A673 (cell line): ENCODE data around the gene TRIM56. TPM values are rescaled to one million over a fixed set of nuclear protein-coding genes. Genes with fewer than 3 reads are reported as not detected.
A peak's percentile ranks its signal among the peaks of the same experiment; 100 is the strongest.

Experiments
- BruUV-seq: library from RNA; stranded (reverse); fragments of 400-500 nt; replicated peaks from 2 replicates; lab custom pipeline; 2021; lab: Mats Ljungman, UMichigan
- CTCF ChIA-PET: fragments of 300-600 bp; sonication (Branson Sonifier 250); formaldehyde crosslinking; loops from one replicate; lab custom pipeline; 2022; ENCODE audit warnings: antibody characterized with exemption; lab: Charles Lee
- POLR2A ChIA-PET: fragments of 300-600 bp; sonication (Branson Sonifier 250); formaldehyde crosslinking; loops from one replicate; lab custom pipeline; 2022; ENCODE audit warnings: antibody characterized with exemption; ENCODE audit not compliant: low non-redundant PET; lab: Charles Lee
- DNase-seq: peaks from one replicate; pipeline ENCODE4 v3.0.0-alpha.2; 2015; ENCODE audit warnings: low spot score
- H3K27ac ChIP-seq: fragments of 200-600 bp; sonication (generic); 2 replicates; pipeline ENCODE4 v1.5.1; 2016; ENCODE audit warnings: mixed run types, low read depth, mild to moderate bottlenecking, mixed read lengths, antibody characterized with exemption, low read length; ENCODE audit not compliant: poor library complexity, severe bottlenecking
- H3K27me3 ChIP-seq: fragments of 200-600 bp; sonication (generic); replicated peaks from 2 replicates; pipeline ENCODE4 v1.6.1; 2017; ENCODE audit warnings: mixed run types, low read depth, mild to moderate bottlenecking, mixed read lengths, antibody characterized with exemption, low read length; ENCODE audit not compliant: insufficient read depth, poor library complexity
- H3K36me3 ChIP-seq: fragments of 200-600 bp; sonication (generic); 2 replicates; pipeline ENCODE4 v1.6.1; 2016; ENCODE audit warnings: mixed run types, mild to moderate bottlenecking, mixed read lengths, antibody characterized with exemption, low read length; ENCODE audit not compliant: insufficient read depth, poor library complexity, severe bottlenecking
- H3K4me1 ChIP-seq: fragments of 200-600 bp; sonication (generic); 2 replicates; pipeline ENCODE4 v1.6.1; 2017; ENCODE audit warnings: mixed run types, mild to moderate bottlenecking, mixed read lengths, antibody characterized with exemption, low read length; ENCODE audit not compliant: insufficient read depth, poor library complexity, severe bottlenecking
- H3K4me3 ChIP-seq: fragments of 200-600 bp; sonication (generic); 2 replicates; pipeline ENCODE4 v1.5.1; 2016; ENCODE audit warnings: low read depth, mixed run types, mild to moderate bottlenecking, mixed read lengths, low read length; ENCODE audit not compliant: poor library complexity, severe bottlenecking
- H3K9me3 ChIP-seq: fragments of 200-600 bp; sonication (generic); 2 replicates; pipeline ENCODE4 v1.6.1; 2016; ENCODE audit warnings: mixed run types, low read depth, mild to moderate bottlenecking, mixed read lengths, antibody characterized with exemption, low read length; ENCODE audit not compliant: poor library complexity, severe bottlenecking
- EZH2 ChIP-seq: fragments of 200-600 bp; sonication (generic); IDR thresholded peaks from 2 replicates; pipeline ENCODE4 v1.6.1; 2017; ENCODE audit warnings: borderline replicate concordance, low read depth, mild to moderate bottlenecking, mixed read lengths, antibody characterized with exemption, low read length; ENCODE audit not compliant: poor library complexity, severe bottlenecking
- intact Hi-C: fragments of 100-400 bp; cut with micrococcal nuclease; formaldehyde crosslinking; loops from one replicate; pipeline ENCODE4 v1.10.0; 2022; ENCODE audit not compliant: unreplicated experiment
- total RNA-seq: library from RNA; stranded (reverse); gene quantifications from 2 replicates; pipeline ENCODE4 v1.2.3, GENCODE V29; 2021
- TF ChIP-seq, protein P1 (sequence below): fragments of 300-800, 200-600 bp; sonication (generic); conservative IDR thresholded peaks from 2 replicates; pipeline ENCODE4 v1.5.1; 2017; ENCODE audit warnings: low read depth, mild to moderate bottlenecking, antibody characterized with exemption, low read length, moderate library complexity, mixed read lengths

Gene TRIM56
- total RNA-seq, 1 experiment from 2014 or later, result 32.3 TPM

DNA sequence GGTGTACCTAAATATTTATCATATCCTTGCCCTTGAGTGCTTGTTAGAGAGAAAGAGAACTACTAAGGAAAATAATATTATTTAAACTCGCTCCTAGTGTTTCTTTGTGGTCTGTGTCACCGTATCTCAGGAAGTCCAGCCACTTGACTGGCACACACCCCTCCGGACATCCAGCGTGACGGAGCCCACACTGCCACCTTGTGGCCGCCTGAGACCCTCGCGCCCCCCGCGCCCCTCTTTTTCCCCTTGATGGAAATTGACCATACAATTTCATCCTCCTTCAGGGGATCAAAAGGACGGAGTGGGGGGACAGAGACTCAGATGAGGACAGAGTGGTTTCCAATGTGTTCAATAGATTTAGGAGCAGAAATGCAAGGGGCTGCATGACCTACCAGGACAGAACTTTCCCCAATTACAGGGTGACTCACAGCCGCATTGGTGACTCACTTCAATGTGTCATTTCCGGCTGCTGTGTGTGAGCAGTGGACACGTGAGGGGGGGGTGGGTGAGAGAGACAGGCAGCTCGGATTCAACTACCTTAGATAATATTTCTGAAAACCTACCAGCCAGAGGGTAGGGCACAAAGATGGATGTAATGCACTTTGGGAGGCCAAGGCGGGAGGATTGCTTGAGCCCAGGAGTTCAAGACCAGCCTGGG is 53.1 kb downstream of the TRIM56 start:
- DNase-seq, result peak; percentile 97
- Histone ChIP-seq H3K27me3 (no peaks in the 10 kb centered on the region), H3K4me1 (peaks cover 43% of the 10 kb centered on the region), H3K27ac (peak overlapping the region; percentile 70), H3K4me3 (peak overlapping the region; percentile 20), H3K9me3 (no peaks in the 10 kb centered on the region), H3K36me3 (no peaks in the 10 kb centered on the region)
- no TSS peak for BruUV-seq
- intact Hi-C loops, result loop anchor here (10.0 kb wide), 1 partner anchor 54 kb away; the partner anchor contains the start of gene TRIM56
- CTCF ChIA-PET, result interaction anchor here (1.0 kb wide), 1 partner anchor 53 kb away, joined by 3 read pairs; the partner anchor contains the start of gene TRIM56
- TF ChIP-seq, protein P1, sequence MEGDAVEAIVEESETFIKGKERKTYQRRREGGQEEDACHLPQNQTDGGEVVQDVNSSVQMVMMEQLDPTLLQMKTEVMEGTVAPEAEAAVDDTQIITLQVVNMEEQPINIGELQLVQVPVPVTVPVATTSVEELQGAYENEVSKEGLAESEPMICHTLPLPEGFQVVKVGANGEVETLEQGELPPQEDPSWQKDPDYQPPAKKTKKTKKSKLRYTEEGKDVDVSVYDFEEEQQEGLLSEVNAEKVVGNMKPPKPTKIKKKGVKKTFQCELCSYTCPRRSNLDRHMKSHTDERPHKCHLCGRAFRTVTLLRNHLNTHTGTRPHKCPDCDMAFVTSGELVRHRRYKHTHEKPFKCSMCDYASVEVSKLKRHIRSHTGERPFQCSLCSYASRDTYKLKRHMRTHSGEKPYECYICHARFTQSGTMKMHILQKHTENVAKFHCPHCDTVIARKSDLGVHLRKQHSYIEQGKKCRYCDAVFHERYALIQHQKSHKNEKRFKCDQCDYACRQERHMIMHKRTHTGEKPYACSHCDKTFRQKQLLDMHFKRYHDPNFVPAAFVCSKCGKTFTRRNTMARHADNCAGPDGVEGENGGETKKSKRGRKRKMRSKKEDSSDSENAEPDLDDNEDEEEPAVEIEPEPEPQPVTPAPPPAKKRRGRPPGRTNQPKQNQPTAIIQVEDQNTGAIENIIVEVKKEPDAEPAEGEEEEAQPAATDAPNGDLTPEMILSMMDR, result peak; percentile 93
- no peak for TF ChIP-seq EZH2
- POLR2A ChIA-PET, result interaction anchor here (0.6 kb wide), 1 partner anchor 17 kb away, joined by 6 read pairs; no protein-coding TSS in a partner anchor

DNA sequence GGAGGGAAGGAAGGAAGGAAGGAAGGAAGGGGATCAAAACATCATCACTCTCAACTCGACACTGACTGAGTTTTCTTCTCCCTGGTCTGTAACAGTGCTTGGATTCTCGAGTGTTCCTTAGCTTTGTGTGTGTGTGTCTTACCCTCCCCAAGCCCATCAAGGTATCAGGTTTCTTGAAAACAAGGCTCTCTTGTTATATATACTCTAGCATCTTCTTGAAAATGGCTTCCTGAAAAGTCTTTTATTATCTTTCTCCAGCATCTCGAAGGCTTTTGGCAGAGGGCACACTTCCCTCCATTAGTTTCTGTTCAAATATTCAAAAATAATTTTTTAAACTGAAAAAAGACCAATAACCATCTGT is 55.0 kb downstream of the TRIM56 start:
- DNase-seq, result no peak
- no peaks in the 10 kb centered on the region for H3K27me3 ChIP-seq

GRCh38 chr7:101140746-101141382 is 55.6 kb downstream of the TRIM56 start:
- H3K9me3 ChIP-seq, result no peaks in the 10 kb centered on the region
- BruUV-seq, result no TSS peak
- ChIA-PET CTCF (no interaction called here), POLR2A (interaction anchor here (0.6 kb wide), 1 partner anchor 50 kb away, joined by 8 read pairs; no protein-coding TSS in a partner anchor)
- no peaks in the 10 kb centered on the region for H3K27me3 ChIP-seq
- TF ChIP-seq, protein P1, result no peak
- no peak for TF ChIP-seq EZH2
- H3K4me3 ChIP-seq, result no peak overlapping the region
- H3K4me1 ChIP-seq, result peaks cover 21% of the 10 kb centered on the region
- H3K27ac ChIP-seq, result no peak overlapping the region
- intact Hi-C loops, result no loop called here
- H3K36me3 ChIP-seq, result no peaks in the 10 kb centered on the region
- no peak for DNase-seq

More for the DNA sequence above, 55.0 kb downstream of the TRIM56 start:
- CTCF ChIA-PET, result no interaction called here
- Histone ChIP-seq H3K4me1 (peaks cover 23% of the 10 kb centered on the region), H3K36me3 (no peaks in the 10 kb centered on the region), H3K4me3 (no peak overlapping the region), H3K9me3 (no peaks in the 10 kb centered on the region), H3K27ac (no peak overlapping the region)
- POLR2A ChIA-PET, result interaction anchor here (0.6 kb wide), 1 partner anchor 50 kb away, joined by 8 read pairs; no protein-coding TSS in a partner anchor
- intact Hi-C loops, result no loop called here
- no TSS peak for BruUV-seq
- TF ChIP-seq EZH2, result no peak

Other genes starting within 250 kb of the TRIM56 start
- gene SLC12A9, start 232.8 kb upstream of the TRIM56 start, total RNA-seq, result 23.8 and 26.1 TPM in 2 replicates
- 114 and 140 TPM in 2 replicates for gene TRIP6, start 218.1 kb upstream of the TRIM56 start, total RNA-seq
- gene SRRT, start 210.4 kb upstream of the TRIM56 start, total RNA-seq, result 257 and 277 TPM in 2 replicates
- 4.7 and 5.0 TPM in 2 replicates for gene UFSP1, start 195.8 kb upstream of the TRIM56 start, total RNA-seq
- 0.52 and 0.87 TPM in 2 replicates for gene ACHE, start 189.6 kb upstream of the TRIM56 start, total RNA-seq
- 1.7 and 2.0 TPM in 2 replicates for gene MUC3A, start 135.9 kb upstream of the TRIM56 start, total RNA-seq
- 0.67 and 0.94 TPM in 2 replicates for gene MUC12, start 115.9 kb upstream of the TRIM56 start, total RNA-seq
- gene MUC17, start 65.4 kb upstream of the TRIM56 start, total RNA-seq, result not detected in 2 replicates
- gene SERPINE1, start 41.6 kb downstream of the TRIM56 start, total RNA-seq, result 4.7 and 5.3 TPM in 2 replicates
- 71.3 and 79.0 TPM in 2 replicates for gene AP1S1, start 69.0 kb downstream of the TRIM56 start, total RNA-seq
- 14.4 and 16.0 TPM in 2 replicates for gene VGF, start 80.1 kb downstream of the TRIM56 start, total RNA-seq
- not detected in 2 replicates for gene NAT16, start 94.8 kb downstream of the TRIM56 start, total RNA-seq
- gene MOGAT3, start 115.6 kb downstream of the TRIM56 start, total RNA-seq, result not detected in 2 replicates
- gene PLOD3, start 132.1 kb downstream of the TRIM56 start, total RNA-seq, result 77.0 and 84.1 TPM in 2 replicates
- gene ZNHIT1, start 132.7 kb downstream of the TRIM56 start, total RNA-seq, result 64.4 and 65.1 TPM in 2 replicates
- gene CLDN15, start 152.3 kb downstream of the TRIM56 start, total RNA-seq, result 14.7 and 16.6 TPM in 2 replicates
- gene FIS1, start 159.6 kb downstream of the TRIM56 start, total RNA-seq, result 74.1 and 79.6 TPM in 2 replicates
- 41.9 and 47.6 TPM in 2 replicates for gene IFT22, start 236.3 kb downstream of the TRIM56 start, total RNA-seq